B cell (primary cell): ENCODE results near the gene PIK3CD.

Experiments used
- CTCF ChIP-seq: fragments of 200-600 bp; IDR thresholded peaks from one replicate; pipeline ENCODE4 v1.8.0; 2022; ENCODE audit warnings: antibody characterized with exemption, mild to moderate bottlenecking
- EZH2 ChIP-seq: IDR thresholded peaks from 2 replicates; pipeline ENCODE4 v1.6.1; 2012; ENCODE audit warnings: borderline replicate concordance, low read depth, mild to moderate bottlenecking, moderate library complexity, low read length; ENCODE audit not compliant: insufficient read depth, poor library complexity, severe bottlenecking

GRCh38 chr1:9611716-9612115 is 39.8 kb upstream of the PIK3CD start:
- TF ChIP-seq CTCF (no peak), EZH2 (no peak)
